Stomach (tissue), 4 donors: ENCODE results near the gene IGSF9B.

ENCODE experiments used
- POLR2A ChIP-seq, 4 donors: fragments of 450-650 bp; IDR thresholded peaks; one replicate each; pipeline ENCODE4 v1.6.1; 2016; ENCODE audit warnings: antibody characterized with exemption in 4 of 4, control low read depth in 2 of 4, mild to moderate bottlenecking in 1 of 4, moderate library complexity in 1 of 4
- POLR2AphosphoS5 ChIP-seq, 3 donors: sonication (generic); formaldehyde crosslinking; IDR thresholded peaks; one replicate each; pipeline ENCODE4 v1.6.1; 2016; ENCODE audit warnings: antibody characterized with exemption in 3 of 3
- TF ChIP-seq, protein P1 (sequence below), 7 experiments: fragments of 450-650 bp in 4 of 7; fragments of 200-600 bp in 3 of 7; sonication (generic) in 3 of 7; IDR thresholded peaks; one replicate each; pipeline ENCODE4 v1.5.1; 2016 to 2019; ENCODE audit warnings: antibody characterized with exemption in 7 of 7, control low read depth in 2 of 7, mild to moderate bottlenecking in 1 of 7

DNA sequence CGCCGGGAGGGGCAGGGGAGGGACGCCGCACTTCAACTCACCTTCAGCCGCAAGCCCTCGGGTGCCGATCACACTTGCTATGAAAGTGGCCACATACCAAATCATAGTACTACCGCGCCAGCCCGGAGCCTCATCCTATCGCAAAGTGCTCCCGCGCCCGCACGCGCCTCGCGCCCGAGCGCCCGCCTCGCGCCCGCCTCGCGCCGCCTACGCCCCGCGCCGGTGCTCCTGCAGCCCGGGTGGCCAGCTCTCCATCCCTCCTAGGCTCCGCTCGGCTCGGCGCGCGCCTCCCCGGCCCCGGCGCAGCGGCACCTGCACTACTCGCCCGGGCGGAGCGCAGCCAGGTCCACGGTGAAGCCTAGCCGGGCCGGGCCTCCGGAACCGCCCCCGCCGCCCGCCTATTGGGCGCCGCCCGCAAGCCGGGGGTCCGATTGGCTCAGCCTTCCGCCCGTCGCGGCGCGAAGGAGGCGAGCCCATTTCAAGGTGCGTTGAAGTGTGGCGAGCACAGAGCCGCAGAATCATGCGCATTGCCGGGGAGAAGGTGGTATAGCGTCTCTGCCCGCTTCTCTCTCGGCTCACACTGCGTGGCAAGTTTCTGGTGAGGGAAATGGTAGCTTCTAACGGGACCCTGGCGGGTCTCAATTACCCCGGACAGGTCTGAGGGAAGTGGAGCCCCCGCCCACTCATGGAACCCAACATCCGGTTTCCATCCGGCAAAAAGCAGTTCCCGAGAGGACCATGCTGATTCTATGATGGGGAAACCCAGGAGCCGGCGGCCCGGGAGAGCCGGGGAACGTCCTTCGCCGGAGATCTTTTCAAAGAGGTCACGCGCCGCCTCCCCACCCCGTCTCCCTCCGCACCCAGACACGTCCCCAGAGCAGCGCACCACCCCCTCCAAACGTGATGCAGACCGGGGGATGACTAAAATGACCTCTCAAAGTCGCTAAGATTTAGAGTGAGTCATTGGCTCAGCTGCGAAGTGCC lies at the start of gene IGSF9B:
- TF ChIP-seq, protein P1, sequence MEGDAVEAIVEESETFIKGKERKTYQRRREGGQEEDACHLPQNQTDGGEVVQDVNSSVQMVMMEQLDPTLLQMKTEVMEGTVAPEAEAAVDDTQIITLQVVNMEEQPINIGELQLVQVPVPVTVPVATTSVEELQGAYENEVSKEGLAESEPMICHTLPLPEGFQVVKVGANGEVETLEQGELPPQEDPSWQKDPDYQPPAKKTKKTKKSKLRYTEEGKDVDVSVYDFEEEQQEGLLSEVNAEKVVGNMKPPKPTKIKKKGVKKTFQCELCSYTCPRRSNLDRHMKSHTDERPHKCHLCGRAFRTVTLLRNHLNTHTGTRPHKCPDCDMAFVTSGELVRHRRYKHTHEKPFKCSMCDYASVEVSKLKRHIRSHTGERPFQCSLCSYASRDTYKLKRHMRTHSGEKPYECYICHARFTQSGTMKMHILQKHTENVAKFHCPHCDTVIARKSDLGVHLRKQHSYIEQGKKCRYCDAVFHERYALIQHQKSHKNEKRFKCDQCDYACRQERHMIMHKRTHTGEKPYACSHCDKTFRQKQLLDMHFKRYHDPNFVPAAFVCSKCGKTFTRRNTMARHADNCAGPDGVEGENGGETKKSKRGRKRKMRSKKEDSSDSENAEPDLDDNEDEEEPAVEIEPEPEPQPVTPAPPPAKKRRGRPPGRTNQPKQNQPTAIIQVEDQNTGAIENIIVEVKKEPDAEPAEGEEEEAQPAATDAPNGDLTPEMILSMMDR (IDR thresholded peaks at IDR 0.05) = no peak
- no peak for TF ChIP-seq POLR2A (IDR thresholded peaks at IDR 0.05)
- TF ChIP-seq POLR2AphosphoS5 (IDR thresholded peaks at IDR 0.05) = peak; percentile 45 to 55 (median 48)
